PFSK-1 (cell line): ENCODE measurements around the gene LRRFIP2.

Source experiments
- POLR2AphosphoS5 ChIP-seq: IDR thresholded peaks from 2 replicates; pipeline ENCODE4 v1.6.1; 2012; ENCODE audit warnings: low read depth, mild to moderate bottlenecking, control low read depth, low read length, moderate library complexity
- SIN3A ChIP-seq: IDR thresholded peaks from 2 replicates; pipeline ENCODE4 v1.6.1; 2012; ENCODE audit warnings: mild to moderate bottlenecking, low read length, moderate library complexity, borderline replicate concordance; ENCODE audit not compliant: insufficient read depth
- TAF1 ChIP-seq: IDR thresholded peaks from 2 replicates; pipeline ENCODE4 v1.6.1; 2012; ENCODE audit warnings: low read length, control low read depth, borderline replicate concordance; ENCODE audit not compliant: insufficient read depth
- TF ChIP-seq, protein P1 (sequence below), 2 experiments: IDR thresholded peaks; 2 replicates each; pipeline versions ENCODE4 v1.6.1 to v1.8.0; 2011 to 2012; ENCODE audit warnings: low read depth in 2 of 2, low read length in 2 of 2, control low read depth in 1 of 2, inconsistent platforms in 1 of 2, mild to moderate bottlenecking in 1 of 2, moderate library complexity in 1 of 2; ENCODE audit not compliant: insufficient read depth in 1 of 2

DNA sequence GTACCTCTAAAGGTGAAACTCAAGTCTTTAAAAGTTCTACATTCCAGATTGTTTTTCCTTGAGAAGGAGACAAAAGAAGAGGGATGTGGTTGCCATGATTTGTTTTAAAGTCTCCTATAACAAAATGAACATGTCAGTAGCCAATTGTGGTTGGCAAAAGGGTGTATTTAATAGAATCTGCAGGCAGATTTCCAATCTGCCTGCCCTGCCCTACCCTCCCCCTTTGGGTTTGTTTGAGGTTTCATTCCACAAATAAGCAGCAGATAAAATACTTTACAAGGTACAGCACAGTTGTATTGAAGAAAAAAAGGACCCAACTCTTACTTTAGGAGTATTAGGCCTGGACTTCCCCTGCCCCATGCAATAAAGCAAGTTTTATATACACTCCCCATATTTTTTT, 121.5 kb downstream of the LRRFIP2 start:
- TF ChIP-seq TAF1 (no peak), POLR2AphosphoS5 (no peak), SIN3A (no peak)
- TF ChIP-seq, protein P1, sequence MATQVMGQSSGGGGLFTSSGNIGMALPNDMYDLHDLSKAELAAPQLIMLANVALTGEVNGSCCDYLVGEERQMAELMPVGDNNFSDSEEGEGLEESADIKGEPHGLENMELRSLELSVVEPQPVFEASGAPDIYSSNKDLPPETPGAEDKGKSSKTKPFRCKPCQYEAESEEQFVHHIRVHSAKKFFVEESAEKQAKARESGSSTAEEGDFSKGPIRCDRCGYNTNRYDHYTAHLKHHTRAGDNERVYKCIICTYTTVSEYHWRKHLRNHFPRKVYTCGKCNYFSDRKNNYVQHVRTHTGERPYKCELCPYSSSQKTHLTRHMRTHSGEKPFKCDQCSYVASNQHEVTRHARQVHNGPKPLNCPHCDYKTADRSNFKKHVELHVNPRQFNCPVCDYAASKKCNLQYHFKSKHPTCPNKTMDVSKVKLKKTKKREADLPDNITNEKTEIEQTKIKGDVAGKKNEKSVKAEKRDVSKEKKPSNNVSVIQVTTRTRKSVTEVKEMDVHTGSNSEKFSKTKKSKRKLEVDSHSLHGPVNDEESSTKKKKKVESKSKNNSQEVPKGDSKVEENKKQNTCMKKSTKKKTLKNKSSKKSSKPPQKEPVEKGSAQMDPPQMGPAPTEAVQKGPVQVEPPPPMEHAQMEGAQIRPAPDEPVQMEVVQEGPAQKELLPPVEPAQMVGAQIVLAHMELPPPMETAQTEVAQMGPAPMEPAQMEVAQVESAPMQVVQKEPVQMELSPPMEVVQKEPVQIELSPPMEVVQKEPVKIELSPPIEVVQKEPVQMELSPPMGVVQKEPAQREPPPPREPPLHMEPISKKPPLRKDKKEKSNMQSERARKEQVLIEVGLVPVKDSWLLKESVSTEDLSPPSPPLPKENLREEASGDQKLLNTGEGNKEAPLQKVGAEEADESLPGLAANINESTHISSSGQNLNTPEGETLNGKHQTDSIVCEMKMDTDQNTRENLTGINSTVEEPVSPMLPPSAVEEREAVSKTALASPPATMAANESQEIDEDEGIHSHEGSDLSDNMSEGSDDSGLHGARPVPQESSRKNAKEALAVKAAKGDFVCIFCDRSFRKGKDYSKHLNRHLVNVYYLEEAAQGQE (IDR thresholded peaks at IDR 0.05; ENCODE audit: insufficient read depth in 1 of 2, low read depth in 2 of 2, low read length in 2 of 2): no peak
